ENCODE measurements around the gene AXDND1.
"Not testable (repeated sequence)": the region's sequence is repeated elsewhere in the genome, so short reads cannot be mapped to it uniquely, and the experiment has no call there.

AXDND1 gene

GRCh38 chr1:179372160-179372559 lies 6.4 kb downstream of the AXDND1 start:
- Histone ChIP-seq H3K27me3 (no peaks in the 10 kb centered on the region), H3K9me3 (no peaks in the 10 kb centered on the region), H3K27ac (no peak overlapping the region), H3K36me3 (no peaks in the 10 kb centered on the region), H3K4me3 (no peak overlapping the region), H3K4me1 (peaks cover 0 to 10% (median 4%) of the 10 kb centered on the region in 4 donors)
- TF ChIP-seq CTCF (IDR thresholded peaks at IDR 0.05), result no peak
- DNase-seq, result no peak
- intact Hi-C loops (cut with DNase I; ENCODE audit: low total_unique reads), result no loop called here

GRCh38 chr1:179376223-179376622 lies 10.5 kb downstream of the AXDND1 start:
- Histone ChIP-seq H3K27ac (no peak overlapping the region), H3K4me1 (no peaks in the 10 kb centered on the region), H3K9me3 (no peaks in the 10 kb centered on the region), H3K36me3 (no peaks in the 10 kb centered on the region), H3K4me3 (no peak overlapping the region), H3K27me3 (no peaks in the 10 kb centered on the region)
- no peak for TF ChIP-seq CTCF (IDR thresholded peaks at IDR 0.05)
- intact Hi-C loops (cut with DNase I; ENCODE audit: low total_unique reads), result no loop called here
- no peak for DNase-seq

DNA sequence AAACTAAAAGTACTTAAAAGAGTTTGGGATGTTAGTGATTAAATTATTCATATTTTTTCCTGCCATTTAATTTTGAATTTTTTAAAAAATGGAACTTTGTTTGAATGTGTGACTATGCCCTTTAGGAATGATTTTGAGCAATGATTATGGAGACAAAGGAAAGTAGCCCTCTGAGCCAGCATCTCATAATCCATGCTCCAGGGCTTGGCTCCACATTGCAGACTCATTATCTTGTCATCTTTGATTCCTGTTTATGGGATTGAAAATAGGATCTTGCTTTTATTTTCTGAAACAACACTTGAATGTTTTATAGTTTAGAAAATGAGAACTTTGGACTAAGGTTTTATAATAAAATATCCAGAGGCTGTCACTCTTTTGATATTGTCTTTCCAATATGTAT lies 14.5 kb downstream of the AXDND1 start:
- intact Hi-C loops (cut with DNase I; ENCODE audit: low total_unique reads), result no loop called here
- Histone ChIP-seq H3K27me3 (no peaks in the 10 kb centered on the region), H3K9me3 (no peaks in the 10 kb centered on the region), H3K4me3 (no peak overlapping the region), H3K4me1 (no peaks in the 10 kb centered on the region), H3K27ac (no peak overlapping the region), H3K36me3 (no peaks in the 10 kb centered on the region)
- TF ChIP-seq CTCF (IDR thresholded peaks at IDR 0.05), result no peak
- DNase-seq, result no peak

GRCh38 chr1:179384027-179384426 lies 18.3 kb downstream of the AXDND1 start:
- H3K27ac ChIP-seq, result no peak overlapping the region
- no peak for DNase-seq
- H3K9me3 ChIP-seq, result no peaks in the 10 kb centered on the region
- intact Hi-C loops (cut with DNase I; ENCODE audit: low total_unique reads), result no loop called here
- no peaks in the 10 kb centered on the region for H3K27me3 ChIP-seq
- no peak overlapping the region for H3K4me3 ChIP-seq
- H3K4me1 ChIP-seq, result no peaks in the 10 kb centered on the region
- H3K36me3 ChIP-seq, result no peaks in the 10 kb centered on the region
- TF ChIP-seq CTCF (IDR thresholded peaks at IDR 0.05), result no peak

GRCh38 chr1:179385510-179385909 lies 19.7 kb downstream of the AXDND1 start:
- H3K9me3 ChIP-seq, result no peaks in the 10 kb centered on the region
- no peaks in the 10 kb centered on the region for H3K4me1 ChIP-seq
- H3K36me3 ChIP-seq, result no peaks in the 10 kb centered on the region
- DNase-seq, result no peak
- H3K4me3 ChIP-seq, result no peak overlapping the region
- intact Hi-C loops (cut with DNase I; ENCODE audit: low total_unique reads), result no loop called here
- TF ChIP-seq CTCF (IDR thresholded peaks at IDR 0.05), result no peak
- no peaks in the 10 kb centered on the region for H3K27me3 ChIP-seq
- H3K27ac ChIP-seq, result no peak overlapping the region

DNA sequence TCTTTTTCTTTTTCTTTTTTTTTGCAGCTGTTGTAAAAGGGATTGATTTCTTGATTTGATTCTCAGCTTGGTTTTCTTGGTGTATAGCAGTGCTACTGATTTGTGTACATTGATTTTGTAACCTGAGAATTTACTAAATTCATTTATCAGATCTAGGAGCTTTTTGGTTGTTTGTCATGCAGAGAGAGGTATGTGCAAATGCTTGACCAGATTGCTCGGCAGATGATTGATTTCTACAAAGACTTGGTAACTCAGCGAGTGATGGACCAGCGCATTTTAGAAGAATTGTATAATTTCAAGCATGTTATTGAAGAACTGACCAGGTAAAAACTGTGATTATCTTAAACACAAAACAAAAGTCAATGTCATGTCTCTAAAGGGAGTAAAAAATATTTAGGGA lies 27.9 kb downstream of the AXDND1 start:
- intact Hi-C loops (cut with DNase I; ENCODE audit: low total_unique reads), result no loop called here
- no peak for DNase-seq

DNA sequence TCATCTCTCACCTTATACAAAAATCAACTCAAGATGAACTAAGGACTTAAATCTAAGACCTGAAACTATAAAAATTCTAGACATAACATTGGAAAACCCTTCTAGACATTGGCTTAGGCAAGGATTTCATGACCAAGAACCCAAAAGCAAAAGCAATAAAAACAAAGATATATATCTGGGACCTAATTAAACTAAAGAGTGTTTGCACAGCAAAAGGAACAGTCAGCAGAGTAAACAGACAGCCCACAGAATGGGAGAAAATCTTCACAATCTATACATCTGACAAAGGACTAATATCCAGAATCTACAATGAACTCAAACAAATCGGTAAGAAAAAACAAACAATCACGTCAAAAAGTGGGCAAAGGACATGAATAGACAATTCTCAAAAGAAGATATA lies 33.6 kb downstream of the AXDND1 start:
- intact Hi-C loops (cut with DNase I; ENCODE audit: low total_unique reads); H3K27ac ChIP-seq; H3K36me3 ChIP-seq; H3K27me3 ChIP-seq; H3K9me3 ChIP-seq; H3K4me1 ChIP-seq; H3K4me3 ChIP-seq; DNase-seq: not testable (repeated sequence)

More for the DNA sequence above, 27.9 kb downstream of the AXDND1 start:
- H3K36me3 ChIP-seq, result no peaks in the 10 kb centered on the region
- no peak for TF ChIP-seq CTCF (IDR thresholded peaks at IDR 0.05)
- H3K4me1 ChIP-seq, result no peaks in the 10 kb centered on the region
- no peak overlapping the region for H3K27ac ChIP-seq
- peaks cover 0 to 11% (median 0%) of the 10 kb centered on the region in 3 donors for H3K9me3 ChIP-seq
- peaks cover 0 to 4% of the 10 kb centered on the region in 2 donors for H3K27me3 ChIP-seq
- H3K4me3 ChIP-seq, result no peak overlapping the region

- H3K4me1 ChIP-seq; H3K9me3 ChIP-seq; H3K27me3 ChIP-seq; intact Hi-C loops (cut with DNase I; ENCODE audit: low total_unique reads); DNase-seq; H3K36me3 ChIP-seq; H3K4me3 ChIP-seq; H3K27ac ChIP-seq: not testable (repeated sequence)
Observed at GRCh38 chr1:179417760-179418159, 52.0 kb downstream of the AXDND1 start.

DNA sequence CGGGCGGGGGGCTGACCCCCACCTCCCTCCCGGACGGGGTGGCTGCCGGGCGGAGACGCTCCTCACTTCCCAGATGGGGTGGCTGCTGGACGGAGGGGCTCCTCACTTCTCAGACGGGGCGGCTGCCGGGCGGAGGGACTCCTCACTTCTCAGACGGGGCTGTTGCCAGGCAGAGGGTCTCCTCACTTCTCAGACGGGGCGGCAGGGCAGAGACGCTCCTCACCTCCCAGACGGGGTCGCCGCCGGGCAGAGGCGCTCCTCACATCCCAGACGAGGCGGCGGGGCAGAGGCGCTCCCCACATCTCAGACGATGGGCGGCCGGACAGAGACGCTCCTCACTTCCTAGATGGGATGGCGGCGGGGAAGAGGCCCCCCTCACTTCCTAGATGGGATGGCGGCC lies 52.9 kb downstream of the AXDND1 start:
- H3K27me3 ChIP-seq; DNase-seq; H3K4me3 ChIP-seq; H3K36me3 ChIP-seq; intact Hi-C loops (cut with DNase I; ENCODE audit: low total_unique reads); H3K27ac ChIP-seq; H3K4me1 ChIP-seq; H3K9me3 ChIP-seq: not testable (repeated sequence)

Data from tibial artery (tissue), 4 donors.